GM18519 (cell line): ENCODE data around the gene NUP160.
"Not testable (repeated sequence)": the region's sequence is repeated elsewhere in the genome, so short reads cannot be mapped to it uniquely, and the experiment has no call there.

Experiments
- ATAC-seq: cut with Tn5 transposase; IDR thresholded peaks from one replicate; pipeline ENCODE4 v1.9.1; 2021; ENCODE audit warnings: mild to moderate bottlenecking, moderate library complexity; ENCODE audit not compliant: unreplicated experiment, low FRiP score

NUP160 gene

DNA sequence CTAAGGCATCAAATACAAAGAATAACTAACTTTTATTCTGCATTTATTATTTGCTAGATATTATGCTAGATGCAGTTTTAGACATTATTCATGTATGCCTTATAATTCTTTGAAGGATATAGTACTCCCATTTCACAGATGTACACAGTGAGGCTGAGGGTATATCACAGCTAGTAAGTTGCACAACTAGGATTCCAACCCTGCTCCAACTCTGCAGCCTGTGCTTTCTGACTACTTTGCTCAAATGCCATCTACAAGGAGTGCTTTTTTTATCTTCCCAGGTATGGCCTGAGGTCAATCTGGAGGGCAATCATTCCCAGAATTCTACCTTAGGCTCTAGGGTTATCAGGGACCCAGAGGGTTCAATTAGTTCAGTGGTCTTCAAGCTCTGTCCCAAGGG lies 28.4 kb downstream of the NUP160 start:
- no peak for ATAC-seq

DNA sequence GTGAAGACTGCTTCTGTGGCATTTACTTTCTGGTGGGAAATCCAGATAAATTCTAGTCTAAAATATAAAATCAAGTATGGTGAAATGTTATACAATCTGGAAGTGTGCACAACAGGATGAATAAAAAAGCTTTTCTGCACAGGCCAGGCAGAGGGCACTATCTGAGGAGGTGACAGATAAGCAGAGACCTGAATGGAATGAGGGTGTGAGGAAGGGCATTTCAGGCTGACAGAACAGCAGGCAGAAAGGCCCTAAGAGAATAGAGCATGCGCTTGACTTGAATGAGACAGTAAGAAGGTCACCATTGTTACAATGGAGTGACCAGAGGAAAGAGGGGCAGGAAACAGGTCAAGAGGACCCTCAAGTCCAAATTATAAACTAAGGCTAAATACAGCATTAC lies 47.4 kb downstream of the NUP160 start:
- no peak for ATAC-seq

DNA sequence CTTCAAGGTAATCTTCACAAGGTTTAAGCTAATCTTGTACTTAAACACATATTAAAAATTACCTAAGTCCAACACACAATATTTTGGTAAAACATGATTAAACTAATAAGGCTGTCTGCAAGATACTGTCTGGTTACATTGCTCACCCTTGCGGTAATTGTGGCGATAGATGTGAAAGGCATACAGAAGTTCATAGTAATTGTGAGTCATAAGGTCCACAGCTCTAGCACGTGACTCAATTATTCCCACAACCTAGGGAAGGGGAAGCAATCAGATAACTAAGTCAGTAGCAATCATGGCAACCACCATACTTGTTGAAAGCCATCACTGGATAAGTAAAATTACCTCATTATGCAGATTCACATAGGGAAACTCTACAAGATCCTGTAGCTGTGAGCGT lies 50.5 kb downstream of the NUP160 start:
- no peak for ATAC-seq

DNA sequence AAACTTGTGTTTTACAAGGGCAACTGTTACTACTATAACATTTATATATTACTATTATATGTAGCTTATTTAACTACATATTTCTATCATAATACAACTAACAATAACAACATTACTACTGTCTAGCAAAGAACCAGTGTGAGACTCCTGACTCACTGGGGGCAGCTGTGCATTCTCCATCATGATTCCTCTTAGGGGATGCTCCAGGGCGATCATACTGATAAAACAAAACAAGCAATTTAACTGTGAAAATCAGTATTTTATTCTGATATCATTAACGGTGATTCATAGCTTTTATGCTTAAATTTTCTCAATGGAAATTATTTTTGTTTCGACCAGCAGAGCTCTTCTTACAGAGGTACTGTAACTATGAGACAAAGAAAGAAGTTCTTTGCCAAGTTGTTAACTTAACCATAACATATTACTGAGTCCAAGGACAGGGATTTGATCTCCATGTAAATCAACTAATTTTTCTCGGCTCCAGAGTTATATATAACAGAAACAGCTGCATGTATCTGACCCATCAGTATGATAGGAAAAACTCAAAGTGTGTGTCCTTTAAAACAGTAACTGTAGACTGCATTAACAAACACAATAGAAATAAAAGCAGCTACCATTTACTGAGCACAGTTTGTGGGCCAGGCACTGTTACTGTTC lies 56.2 kb downstream of the NUP160 start:
- ATAC-seq = no peak

DNA sequence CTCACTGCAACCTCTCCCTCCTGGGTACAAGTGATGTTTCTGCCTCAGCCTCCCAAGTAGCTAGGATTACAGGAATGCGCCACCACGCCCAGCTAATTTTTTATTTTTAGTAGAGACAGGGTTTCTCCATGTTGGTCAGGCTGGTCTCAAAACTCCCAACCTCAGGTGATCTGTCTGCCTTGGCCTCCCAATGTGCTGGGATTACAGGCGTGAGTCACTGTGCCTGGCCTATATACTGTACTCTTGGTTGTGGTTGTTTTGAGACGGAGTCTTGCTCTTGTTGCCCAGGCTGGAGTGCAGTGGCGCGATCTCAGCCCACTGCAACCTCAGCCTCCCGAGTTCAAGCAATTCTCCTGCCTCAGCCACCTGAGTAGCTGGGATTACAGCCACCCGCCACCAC lies 58.1 kb downstream of the NUP160 start:
- ATAC-seq = not testable (repeated sequence)

DNA sequence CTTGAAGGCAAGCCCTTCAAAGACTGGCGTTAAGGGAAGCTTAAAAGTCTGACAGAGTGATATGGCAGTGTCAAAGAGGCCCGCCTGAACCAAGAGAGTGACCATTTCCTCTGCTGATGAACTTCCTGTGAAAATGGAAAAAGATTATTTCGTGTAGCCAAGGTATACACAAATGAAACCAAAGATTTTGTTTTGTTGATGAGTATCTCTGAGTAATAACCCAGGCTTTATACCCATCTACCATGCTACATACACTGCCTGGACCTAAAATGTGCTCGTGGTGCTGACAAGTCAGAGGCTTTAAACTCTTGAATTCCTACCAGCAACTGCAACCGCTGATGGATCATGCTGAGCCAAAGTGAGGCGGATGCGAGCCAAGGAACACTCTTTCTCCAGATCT lies 60.0 kb downstream of the NUP160 start:
- no peak for ATAC-seq

DNA sequence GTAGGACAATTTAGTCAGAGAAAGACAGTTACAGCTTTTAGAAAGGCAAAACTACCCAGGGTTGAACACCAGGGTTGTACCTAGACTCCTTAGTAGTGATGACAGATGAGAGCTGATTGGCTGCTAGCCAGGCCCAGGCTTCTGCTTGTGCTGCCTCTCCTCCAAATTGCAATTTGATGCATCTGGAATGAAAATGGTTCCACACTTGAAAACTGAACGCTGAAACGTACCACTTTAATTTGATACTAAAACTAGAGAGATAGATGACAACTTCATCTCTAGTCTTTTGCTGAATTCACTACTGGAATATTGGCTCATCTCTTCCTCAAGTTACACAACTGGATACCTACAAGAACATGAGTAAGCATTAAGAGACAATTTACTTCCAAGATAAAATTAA lies 61.8 kb downstream of the NUP160 start:
- ATAC-seq = no peak

DNA sequence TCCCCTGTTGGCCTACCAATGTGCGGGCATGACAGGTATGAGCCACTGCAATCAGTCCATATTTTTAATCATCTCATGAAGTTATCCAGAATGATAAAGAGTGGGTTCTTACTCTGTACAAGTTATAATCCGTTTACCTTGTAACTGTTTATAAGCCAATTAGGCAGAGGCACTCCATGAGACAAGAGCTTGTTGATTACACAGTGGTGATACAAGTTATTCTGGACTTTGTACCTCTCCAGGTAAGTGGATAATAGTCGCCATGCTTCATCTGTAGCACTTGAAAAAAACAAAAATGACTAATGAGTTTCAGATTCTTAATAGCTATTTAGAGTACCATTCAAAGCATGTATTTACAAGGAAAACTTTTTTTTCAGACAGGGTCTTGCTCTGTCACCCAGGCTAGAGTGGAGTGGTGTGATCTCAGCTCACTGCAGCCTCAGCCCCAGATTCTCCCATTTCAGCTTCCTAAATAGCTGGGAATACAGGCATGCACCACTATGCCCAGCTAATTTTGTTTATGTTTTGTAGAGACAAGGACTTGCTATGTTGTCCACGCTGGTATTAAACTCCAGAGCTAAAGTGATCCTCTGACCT lies 63.3 kb downstream of the NUP160 start:
- ATAC-seq = no peak

DNA sequence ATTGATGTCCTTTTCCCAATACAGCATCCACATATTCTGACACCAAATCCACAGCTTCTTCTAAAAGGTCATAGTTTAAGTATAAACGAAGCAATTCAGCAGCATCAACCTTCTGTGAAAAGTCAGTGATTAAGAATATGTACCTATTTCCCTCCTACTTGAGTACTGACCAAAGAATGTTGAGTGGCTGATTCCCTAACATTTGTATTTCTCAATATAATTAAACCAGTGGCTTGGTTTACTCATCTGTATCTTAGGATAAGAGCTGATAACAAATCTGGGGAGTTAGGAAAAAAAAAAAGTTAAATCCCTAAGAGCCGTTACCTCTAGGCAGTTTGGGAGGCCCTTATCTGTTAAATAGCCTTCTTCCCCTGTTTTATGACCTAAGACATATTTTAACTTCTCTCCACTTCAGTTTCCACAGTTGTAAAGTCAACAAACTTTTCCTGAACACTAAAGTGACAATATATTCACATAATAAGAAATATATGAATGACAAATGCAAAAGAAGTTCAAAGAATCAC lies 65.0 kb downstream of the NUP160 start:
- ATAC-seq = no peak

DNA sequence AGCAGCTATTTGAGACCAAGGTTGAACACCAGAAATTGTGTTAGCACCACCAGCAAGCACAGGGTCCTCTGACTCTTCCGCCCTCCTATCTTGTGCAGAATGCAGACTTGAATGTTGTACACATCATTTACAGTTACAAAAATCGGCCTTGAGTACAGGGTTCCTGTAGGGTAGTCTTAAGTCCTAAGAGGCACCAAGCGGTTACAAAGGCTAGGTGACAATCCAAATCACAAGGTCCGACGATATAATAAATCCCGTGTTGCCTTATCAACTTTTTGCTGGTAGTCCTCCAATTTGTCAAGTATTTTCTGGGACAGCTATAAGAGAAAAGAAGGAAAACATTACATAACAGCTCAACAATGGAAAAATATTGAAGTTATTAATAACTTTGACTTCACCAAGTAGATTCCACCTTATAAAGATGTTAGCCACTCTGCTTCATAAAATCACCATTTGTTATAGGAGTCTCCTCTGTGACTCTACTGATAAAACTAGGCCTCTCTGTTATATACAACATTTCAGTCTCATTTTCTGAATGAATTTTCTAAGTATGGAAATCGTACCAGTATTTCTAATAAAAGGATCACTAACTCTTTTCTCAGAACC lies 69.2 kb downstream of the NUP160 start:
- no peak for ATAC-seq

DNA sequence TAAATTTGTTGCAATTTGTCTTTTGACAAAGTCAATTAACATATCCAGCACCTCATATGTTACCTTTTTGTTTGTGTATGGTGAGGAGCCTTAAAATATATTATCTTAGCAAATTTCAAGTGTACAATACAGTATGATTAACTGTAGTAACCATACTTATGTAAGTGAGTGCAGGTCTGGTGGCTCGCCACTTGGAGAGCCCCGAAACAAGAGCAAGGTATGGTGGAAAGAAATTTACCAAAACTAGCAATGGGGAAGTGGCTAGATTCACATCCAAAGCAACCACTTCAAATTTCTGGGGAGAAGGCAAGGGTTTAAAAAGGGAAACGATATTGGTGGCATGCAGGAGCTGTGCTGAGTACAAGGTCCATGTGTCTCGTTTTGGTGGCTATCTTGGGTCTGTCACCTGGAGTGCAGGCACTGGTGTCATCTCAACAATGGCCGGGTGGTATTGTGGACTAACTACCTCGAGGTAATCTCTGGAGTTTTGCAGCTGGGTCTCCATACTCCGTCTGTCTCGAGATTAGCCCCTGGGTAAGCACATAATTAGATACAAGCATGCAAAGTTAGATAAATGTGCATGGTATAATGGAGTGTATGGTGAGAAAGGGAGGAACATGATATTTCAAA lies 72.8 kb downstream of the NUP160 start:
- ATAC-seq = no peak

DNA sequence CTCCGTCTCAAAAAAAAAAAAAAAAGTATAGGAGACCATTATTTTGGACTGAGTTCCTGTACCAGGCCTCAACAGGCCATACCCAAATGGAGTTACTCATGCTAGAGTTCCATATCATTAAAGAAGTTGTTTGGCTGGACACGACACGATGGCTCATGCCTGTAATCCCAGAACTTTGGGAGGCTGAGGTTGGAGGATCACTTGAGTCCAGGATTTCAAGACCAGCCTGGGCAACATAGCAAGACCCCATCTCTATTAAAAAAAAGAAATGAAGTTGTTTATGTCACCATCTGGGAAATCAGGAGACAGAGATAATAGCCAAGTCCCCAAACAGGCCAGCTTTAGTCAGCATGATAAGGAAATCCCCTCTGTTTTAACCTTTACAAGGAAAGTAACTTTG lies 74.3 kb downstream of the NUP160 start:
- no peak for ATAC-seq

DNA sequence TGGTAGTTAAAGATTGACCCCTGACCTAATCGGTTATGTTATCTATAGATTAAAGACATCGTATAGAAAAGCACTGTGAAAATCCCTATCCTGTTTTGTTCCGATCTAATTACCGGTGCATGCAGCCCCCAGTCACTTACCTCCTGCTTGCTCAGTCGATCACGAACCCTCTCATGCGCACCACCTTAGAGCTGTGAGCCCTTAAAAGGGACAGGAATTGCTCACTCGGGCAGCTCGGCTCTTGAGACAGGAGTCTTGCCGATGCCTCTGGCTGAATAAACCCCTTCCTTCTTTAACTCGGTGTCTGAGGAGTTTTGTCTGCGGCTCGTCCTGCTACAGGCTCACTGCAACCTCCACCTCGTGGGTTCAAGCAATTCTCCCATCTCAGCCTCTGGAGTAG lies 78.6 kb downstream of the NUP160 start:
- ATAC-seq = not testable (repeated sequence)

DNA sequence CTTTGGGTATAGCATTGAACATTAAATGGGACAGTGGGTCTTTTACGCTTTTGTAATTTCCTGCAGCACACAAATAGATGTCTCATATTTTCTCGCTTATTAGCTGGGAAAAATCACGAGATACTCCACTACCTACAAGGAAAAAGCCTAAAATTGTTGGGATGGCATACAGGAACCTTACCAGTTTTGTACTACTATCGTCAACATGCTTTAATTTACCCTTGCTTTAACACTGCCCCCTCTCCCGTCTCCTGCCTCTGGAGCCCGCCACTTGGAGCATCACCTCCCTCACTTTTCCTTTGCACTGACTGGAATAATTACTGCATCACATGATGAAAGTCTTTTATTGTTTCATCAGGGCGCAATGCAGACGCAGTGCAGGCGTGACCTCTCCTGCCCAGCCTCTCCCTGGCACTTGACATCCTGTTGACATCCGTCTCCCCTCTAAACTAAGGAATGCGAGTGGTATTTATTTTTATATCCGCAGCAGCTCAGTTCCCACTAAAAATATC lies 80.0 kb downstream of the NUP160 start:
- ATAC-seq = no peak

DNA sequence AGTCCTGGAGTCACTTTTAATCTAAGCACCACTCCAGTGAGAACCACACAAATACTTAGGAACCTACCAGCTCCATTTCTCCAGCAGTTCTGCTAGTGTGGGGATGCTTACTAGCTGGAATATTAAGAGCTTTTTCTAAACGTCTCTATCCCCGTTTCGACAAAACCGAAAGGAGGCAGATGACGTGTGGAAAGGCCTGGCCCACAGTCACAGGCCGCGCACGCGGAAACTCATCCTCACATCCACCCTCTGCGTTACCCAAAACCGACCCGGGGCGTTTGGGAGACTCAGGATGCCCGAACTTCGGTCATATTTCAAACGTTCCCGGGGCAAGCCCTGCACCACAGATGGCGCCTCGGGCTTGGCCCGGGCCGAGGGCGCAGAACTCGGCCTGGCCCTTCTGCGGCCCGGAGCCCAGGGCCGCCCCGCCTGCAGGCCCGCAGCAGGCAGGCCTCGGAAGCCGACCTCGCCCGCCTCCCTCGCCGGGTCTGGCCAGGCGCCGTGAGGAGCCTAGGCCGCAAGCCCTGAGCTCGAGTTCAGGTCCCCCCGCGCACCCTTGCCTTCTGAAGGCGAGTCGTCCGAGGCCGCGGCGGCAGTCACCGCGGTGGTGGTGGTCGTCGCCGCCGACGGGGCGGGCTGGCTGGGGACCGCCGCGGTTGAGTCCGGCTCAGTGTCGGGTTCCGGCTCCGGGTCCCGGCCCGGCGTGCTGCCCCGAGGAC lies 81.5 kb downstream of the NUP160 start:
- peak; percentile 28 for ATAC-seq

DNA sequence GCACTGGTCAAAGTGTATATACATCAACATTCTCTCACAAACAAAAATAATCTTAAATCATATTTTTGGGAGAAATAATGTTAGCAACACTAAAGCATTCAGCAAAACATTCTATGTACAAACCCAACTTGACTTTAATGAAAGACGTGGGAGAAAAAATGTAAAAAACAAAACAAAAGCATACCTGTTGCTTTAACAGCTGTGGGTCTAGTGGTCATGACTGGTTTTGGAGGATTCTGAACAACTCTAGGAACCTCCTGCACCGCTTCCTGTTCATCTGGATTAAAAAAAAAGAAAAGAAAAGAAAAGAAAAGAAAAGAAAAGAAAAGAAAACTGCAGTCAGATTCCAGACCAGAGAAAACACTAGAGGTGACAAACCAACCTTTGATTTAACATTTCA lies 83.1 kb downstream of the NUP160 start:
- no peak for ATAC-seq

DNA sequence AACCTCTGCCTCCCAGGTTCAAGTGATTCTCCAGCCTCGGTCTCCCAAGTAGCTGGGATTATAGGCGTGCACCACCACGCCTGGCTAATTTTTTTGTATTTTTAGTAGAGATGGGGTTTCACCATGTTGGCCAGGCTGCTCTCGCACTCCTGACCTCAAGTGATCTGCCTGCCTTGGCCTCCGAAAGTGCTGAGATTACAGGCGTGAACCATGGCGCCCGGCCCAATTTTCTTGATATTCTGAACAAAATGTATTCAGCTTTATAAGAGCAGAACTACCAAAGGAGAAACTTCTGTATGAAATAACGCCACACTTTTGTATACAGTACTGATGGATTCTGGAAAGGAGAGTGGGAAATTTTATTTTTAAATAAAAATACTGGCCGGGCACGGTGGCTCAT lies 88.9 kb downstream of the NUP160 start:
- ATAC-seq = not testable (repeated sequence)

DNA sequence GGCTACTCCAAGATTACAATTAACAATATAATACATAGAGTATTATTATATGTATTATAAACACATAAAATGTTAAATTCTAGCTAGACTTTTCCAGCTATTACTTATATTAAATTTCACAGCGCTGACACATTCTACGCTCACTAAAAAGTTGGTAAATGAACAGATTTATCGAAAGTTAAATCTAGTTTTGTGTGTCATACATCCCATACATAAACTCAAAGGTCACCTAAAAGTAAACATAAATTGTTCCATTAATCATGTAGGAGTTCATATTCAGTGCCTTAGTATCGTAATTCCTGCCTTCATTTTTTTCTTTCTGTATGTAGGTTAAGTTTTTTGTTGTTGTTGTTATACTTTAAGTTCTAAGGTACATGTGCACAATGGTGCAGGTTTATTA lies 91.9 kb downstream of the NUP160 start:
- no peak for ATAC-seq

DNA sequence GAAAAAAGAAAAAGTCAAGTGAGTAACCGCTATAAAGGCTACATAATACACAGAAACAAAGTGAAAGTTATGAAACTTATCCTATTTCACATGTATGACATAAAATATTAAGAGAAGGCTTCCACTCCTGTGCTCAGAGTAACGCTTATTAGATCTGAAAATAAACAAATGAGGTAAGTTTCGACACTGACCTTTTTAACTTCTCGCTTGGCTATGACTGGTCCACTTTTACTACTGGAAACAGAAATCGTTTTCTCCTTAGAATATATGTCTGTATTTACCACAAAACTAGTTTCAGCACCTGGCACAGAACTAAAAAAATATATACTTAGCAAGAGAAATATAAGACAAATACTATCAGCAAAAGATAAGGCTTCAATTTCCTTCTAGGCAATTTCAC lies 97.4 kb downstream of the NUP160 start:
- no peak for ATAC-seq

DNA sequence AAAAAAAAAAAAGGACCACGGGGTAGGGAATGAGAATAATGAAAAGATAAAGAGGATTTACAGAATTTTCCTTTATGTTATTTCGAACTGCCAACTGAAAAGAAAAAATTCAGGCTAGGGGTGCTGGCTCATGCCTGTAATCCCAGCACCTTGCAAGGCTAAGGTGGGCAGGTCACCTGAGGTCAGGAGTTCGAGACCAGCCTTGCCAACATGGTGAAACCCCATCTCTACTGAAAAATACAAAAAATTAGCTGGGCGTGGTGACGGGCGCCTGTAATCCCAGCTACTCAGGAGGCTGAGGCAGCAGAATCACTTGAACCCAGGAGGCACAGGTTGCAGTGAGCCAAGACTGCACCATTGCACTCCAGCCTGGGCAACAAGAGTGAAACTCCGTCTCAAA lies 105.7 kb downstream of the NUP160 start:
- ATAC-seq = not testable (repeated sequence)

DNA sequence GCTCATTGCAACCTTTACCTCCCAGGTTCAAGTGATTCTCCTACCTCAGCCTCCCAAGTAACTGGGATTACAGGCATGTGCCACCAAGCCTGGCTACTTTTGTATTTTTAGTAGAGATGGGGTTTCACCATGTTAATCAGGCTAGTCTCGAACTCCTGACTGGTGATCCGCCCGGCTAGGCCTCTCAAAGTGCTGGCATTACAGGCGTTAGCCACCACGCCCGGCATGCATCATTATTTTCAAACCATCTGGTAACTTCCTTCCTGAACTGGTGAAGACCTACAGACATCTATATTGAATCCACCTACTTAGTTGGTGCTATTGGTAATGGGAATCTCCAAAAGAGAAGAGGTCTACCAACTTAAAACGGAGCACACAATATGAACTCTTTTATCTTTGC lies 110.3 kb downstream of the NUP160 start:
- ATAC-seq = not testable (repeated sequence)
